ENCODE data around the gene TPD52L1.

DNA sequence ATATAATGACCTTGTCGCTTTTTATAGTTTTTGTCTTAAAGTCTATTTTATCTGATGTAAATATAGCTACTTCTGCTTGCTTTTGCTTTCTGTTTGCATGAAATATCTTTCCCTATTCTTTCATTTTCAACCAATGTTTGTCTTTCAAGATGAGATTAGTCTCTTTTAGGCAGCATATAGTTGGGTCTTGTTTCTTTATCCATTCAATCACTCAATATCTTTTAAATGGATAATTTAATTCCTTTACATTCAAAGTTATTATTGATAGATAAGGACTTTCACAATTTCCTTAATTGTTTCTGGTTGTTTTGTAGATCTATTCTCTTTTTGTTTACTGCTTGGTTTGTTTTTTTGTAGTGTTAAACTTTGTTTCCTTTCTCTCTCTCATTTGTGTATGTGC is 43.5 kb upstream of the TPD52L1 start:
- no peak for TF ChIP-seq CTCF (IDR thresholded peaks at IDR 0.05; ENCODE audit: extremely low read depth in 1 of 2, insufficient read depth in 1 of 2, low read depth in 1 of 2, low read length in 2 of 2)
- no peak for TF ChIP-seq POLR2A (IDR thresholded peaks at IDR 0.05; ENCODE audit: low read depth, low read length)
- no peak for TF ChIP-seq EZH2 (IDR thresholded peaks at IDR 0.05; ENCODE audit: borderline replicate concordance, low read depth, low read length, severe bottlenecking)
- no peak for TF ChIP-seq JUN (IDR thresholded peaks at IDR 0.05; ENCODE audit: borderline replicate concordance, insufficient read depth, insufficient read length, low read depth)
- TF ChIP-seq POLR2AphosphoS5 (IDR thresholded peaks at IDR 0.05; ENCODE audit: insufficient read depth, low read depth, low read length) = no peak

All from endothelial cell of umbilical vein (primary cell).